ENCODE results near the gene HNRNPUL2. TPM values are rescaled to one million over a fixed set of nuclear protein-coding genes. Genes with fewer than 3 reads are reported as not detected.

The HNRNPUL2 gene
- total and polyA plus RNA-seq, 9 of the 15 experiments (the other 6 are each of a cell fraction or from before 2014, with no cell fraction given) = 0.89 to 44.3 (median 15.2) TPM

DNA sequence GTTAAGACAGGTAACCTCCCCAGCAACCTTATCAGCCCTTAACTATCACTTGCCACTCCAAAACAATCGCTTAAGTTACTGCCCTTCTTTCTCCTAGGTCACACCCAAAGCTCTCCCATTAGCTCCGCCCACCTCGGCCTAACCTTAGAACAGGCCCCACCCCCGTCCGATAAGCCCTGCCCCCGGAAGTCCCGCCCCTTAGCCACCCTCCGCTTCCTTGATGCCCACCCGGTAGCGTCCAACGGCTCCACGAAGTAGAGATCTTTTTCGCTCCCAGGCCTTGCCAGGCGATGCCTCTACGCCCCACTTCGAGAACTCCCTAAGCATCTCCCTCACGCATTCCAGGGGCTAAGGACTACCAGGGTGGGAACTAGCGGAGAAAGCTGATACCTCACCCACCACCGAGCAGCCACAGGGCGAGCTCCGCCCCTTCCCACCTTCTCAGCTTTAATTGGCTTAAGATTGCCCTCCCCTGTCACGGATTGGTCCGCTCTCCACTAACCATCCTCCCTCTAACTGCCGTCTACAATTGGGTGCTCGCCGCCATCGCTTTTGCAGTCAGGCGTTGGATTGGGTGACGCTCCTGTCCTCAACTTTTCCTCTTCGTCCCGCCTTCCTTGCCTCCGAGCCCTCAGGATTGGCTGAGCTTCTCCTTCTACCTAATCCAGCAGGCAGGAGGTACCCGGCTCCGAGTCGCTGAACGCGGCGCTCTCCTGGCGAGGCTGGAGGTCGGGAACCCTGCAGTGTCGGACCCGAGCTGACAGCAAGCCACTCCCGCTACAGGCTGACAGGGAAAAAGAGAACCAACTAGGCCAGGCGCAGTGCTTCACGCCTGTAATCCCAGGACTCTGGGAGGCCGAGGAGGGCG lies 26.7 kb upstream of the HNRNPUL2 start, which contains the start of gene ZBTB3 (continued):
- TF ChIP-seq, protein P1, sequence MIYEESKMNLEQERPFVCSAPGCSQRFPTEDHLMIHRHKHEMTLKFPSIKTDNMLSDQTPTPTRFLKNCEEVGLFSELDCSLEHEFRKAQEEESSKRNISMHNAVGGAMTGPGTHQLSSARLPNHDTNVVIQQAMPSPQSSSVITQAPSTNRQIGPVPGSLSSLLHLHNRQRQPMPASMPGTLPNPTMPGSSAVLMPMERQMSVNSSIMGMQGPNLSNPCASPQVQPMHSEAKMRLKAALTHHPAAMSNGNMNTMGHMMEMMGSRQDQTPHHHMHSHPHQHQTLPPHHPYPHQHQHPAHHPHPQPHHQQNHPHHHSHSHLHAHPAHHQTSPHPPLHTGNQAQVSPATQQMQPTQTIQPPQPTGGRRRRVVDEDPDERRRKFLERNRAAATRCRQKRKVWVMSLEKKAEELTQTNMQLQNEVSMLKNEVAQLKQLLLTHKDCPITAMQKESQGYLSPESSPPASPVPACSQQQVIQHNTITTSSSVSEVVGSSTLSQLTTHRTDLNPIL (CRISPR knock-in tag; IDR thresholded peaks at IDR 0.05) = no peak
- TF ChIP-seq, protein P2, sequence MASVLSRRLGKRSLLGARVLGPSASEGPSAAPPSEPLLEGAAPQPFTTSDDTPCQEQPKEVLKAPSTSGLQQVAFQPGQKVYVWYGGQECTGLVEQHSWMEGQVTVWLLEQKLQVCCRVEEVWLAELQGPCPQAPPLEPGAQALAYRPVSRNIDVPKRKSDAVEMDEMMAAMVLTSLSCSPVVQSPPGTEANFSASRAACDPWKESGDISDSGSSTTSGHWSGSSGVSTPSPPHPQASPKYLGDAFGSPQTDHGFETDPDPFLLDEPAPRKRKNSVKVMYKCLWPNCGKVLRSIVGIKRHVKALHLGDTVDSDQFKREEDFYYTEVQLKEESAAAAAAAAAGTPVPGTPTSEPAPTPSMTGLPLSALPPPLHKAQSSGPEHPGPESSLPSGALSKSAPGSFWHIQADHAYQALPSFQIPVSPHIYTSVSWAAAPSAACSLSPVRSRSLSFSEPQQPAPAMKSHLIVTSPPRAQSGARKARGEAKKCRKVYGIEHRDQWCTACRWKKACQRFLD (CRISPR knock-in tag; IDR thresholded peaks at IDR 0.05) = no peak
- TF ChIP-seq ASH1L (IDR thresholded peaks at IDR 0.05; ENCODE audit: borderline replicate concordance, low read depth, partially characterized antibody) (peak; percentile 99), ZNF311 (CRISPR knock-in tag; IDR thresholded peaks at IDR 0.05) (no peak), ZNF143 (CRISPR knock-in tag; IDR thresholded peaks at IDR 0.05) (no peak), DMBX1 (CRISPR knock-in tag; IDR thresholded peaks at IDR 0.05; ENCODE audit: borderline replicate concordance) (no peak), JUND (IDR thresholded peaks at IDR 0.05; ENCODE audit: borderline replicate concordance, low read depth, low read length) (no peak), JUND (tag; IDR thresholded peaks at IDR 0.05; ENCODE audit: borderline replicate concordance, low read depth, low read length) (no peak), TGIF2 (CRISPR knock-in tag; IDR thresholded peaks at IDR 0.05) (no peak), SP1 (CRISPR knock-in tag; IDR thresholded peaks at IDR 0.05) (peak; percentile 99), PTTG1 (tag; IDR thresholded peaks at IDR 0.05; ENCODE audit: low read depth) (no peak), ZNF146 (CRISPR knock-in tag; IDR thresholded peaks at IDR 0.05; ENCODE audit: unreplicated experiment) (no peak), CTBP1 (IDR thresholded peaks at IDR 0.05; ENCODE audit: borderline replicate concordance) (0 out of 2 replicates have a peak, but pooled peaks have one; percentile 60), RBM39 (optimal IDR thresholded peaks at IDR 0.05; ENCODE audit: low read depth, low read length) (no peak), TFAM (CRISPR knock-in tag; conservative IDR thresholded peaks at IDR 0.05) (no peak), HMBOX1 (IDR thresholded peaks at IDR 0.05) (peak; percentile 80), MEIS2 (IDR thresholded peaks at IDR 0.05; ENCODE audit: partially characterized antibody) (peak; percentile 19), RUNX1 (IDR thresholded peaks at IDR 0.05; ENCODE audit: low read depth) (no peak)
- TF ChIP-seq, protein P3, sequence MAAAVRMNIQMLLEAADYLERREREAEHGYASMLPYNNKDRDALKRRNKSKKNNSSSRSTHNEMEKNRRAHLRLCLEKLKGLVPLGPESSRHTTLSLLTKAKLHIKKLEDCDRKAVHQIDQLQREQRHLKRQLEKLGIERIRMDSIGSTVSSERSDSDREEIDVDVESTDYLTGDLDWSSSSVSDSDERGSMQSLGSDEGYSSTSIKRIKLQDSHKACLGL (CRISPR knock-in tag; IDR thresholded peaks at IDR 0.05; ENCODE audit: borderline replicate concordance, poor library complexity, severe bottlenecking) = no peak
- TF ChIP-seq, protein P4, sequence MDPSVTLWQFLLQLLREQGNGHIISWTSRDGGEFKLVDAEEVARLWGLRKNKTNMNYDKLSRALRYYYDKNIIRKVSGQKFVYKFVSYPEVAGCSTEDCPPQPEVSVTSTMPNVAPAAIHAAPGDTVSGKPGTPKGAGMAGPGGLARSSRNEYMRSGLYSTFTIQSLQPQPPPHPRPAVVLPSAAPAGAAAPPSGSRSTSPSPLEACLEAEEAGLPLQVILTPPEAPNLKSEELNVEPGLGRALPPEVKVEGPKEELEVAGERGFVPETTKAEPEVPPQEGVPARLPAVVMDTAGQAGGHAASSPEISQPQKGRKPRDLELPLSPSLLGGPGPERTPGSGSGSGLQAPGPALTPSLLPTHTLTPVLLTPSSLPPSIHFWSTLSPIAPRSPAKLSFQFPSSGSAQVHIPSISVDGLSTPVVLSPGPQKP (CRISPR knock-in tag; IDR thresholded peaks at IDR 0.05) = no peak
